GM21576 (cell line): Measurements from ENCODE around the gene SPACA7.
"Not testable (repeated sequence)": the region's sequence is repeated elsewhere in the genome, so short reads cannot be mapped to it uniquely, and the experiment has no call there.

ENCODE experiments used
- ATAC-seq: cut with Tn5 transposase; IDR thresholded peaks from one replicate; pipeline ENCODE4 v1.9.1; 2021; ENCODE audit warnings: mild to moderate bottlenecking, moderate library complexity; ENCODE audit not compliant: unreplicated experiment

SPACA7 gene

DNA sequence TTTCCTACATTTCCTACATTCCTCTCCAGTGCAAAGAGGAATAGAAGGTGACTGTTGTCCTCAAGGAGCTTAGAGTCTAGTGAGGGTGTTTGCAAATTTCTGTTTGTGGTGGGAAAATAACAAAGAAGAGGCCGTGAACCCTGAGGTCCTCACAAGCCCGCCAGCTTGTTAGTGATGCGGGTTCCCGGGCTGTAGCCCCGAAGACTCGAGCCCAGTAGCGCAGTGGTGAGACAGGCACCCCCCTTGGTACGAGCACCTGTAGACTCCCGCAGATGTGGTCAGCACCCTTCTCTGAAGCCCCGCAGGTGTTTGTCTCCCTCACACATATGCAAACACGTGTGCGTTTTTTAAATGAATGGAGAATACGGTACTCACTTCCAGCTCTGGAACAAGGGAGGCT, 26.5 kb upstream of the SPACA7 start:
- no peak for ATAC-seq

DNA sequence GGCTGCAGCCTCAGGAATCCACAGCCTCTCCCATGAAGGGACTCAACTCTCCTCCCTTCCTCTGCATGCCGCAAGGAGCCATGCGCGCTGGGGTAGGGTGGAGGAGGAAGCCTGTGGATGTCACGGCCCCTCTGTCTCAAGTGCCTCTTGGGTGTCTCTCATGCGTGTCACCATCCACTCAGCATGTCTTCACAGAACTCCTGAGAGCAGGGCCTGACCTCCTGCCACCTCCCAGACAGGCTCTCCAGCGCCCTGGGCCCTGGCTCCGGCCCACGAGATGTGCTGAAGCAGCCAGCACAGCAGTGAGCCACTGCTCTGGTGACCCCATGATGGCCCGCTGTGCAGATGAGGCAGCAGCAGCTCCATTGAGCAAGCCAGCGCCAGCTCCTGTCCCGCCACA, 25.9 kb upstream of the SPACA7 start:
- no peak for ATAC-seq

DNA sequence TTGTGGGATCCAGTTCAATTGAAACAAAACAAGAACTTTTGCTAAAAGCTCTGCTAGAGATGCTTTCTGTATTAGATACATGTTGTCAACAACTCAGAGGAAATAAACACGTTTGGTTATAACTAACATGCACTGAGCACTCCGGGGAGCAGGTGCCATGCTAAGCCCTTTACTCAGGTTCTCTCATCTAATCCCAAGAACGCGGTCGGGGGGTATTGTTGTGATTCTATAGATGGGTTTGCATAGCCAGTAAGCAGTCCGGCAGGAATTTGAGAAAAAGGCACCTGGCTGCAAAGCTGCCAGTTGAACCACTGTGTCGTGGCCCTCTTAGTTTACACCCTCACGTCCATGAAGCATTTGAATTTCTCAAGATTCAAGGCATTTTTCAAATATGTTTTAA, 24.3 kb upstream of the SPACA7 start:
- no peak for ATAC-seq

DNA sequence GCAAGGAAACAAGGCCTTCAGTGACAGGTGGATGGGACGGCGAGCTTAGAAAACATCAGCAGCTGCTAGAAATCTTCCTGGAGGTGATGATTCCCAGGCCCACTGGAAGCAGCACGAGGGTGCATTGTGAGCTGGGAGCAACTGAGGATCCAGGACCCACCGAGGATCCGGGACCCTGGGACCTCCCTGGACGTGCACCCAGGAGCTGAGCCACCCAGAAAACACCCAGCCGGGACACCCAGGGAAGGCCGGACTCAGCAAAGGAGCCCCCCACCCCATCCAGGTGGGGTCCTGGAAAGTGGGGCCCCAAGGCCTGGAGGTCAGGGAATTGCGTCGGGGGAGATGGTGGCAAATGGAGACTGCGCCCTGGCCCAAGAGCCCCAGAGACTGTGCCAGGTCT, 22.3 kb upstream of the SPACA7 start:
- ATAC-seq: no peak

DNA sequence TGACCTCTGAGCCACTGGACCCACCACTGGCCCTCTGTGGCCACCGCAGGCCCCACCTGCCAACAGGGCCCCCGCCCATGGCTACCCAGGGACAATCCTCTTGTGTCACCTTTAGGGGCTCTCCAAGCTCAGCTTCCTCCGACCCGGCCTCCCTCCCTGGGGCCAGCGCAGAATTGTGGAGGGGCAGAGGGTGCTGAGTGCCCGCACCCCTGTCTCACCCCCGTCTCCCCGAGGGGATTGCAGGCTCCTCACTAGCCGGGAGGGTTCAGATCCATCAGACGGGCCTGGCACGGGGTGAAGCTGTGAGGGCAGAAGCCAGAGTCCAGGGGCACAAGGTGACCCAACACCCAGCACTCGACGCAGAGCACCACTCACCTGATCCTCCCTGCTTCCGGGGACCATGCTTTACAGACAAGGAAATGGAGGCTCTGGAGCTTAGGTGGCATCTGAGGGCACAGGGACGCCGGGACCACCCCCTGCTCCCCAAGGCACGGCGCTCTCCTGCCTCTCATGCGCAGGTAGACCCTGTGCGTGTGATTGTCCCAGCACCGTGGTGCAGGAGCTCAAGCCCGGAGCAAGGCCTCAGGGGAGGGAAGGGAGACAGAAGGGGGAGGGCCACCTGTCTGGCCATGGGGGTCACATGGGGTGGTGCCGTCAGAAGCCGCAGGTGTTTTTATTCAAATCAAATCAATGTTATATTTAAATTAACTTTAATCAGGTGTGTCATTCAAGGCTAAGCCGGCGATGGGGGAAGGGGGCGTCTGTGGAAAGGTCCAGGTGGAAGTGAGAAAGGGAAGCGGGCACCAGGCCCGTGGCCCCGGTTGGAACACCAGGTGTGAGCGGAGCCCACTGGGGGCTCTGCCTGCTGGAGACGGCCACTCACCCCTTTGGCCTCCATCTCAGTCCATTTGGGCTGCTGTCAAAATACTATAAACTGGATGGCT, 21.6 kb upstream of the SPACA7 start:
- no peak for ATAC-seq

DNA sequence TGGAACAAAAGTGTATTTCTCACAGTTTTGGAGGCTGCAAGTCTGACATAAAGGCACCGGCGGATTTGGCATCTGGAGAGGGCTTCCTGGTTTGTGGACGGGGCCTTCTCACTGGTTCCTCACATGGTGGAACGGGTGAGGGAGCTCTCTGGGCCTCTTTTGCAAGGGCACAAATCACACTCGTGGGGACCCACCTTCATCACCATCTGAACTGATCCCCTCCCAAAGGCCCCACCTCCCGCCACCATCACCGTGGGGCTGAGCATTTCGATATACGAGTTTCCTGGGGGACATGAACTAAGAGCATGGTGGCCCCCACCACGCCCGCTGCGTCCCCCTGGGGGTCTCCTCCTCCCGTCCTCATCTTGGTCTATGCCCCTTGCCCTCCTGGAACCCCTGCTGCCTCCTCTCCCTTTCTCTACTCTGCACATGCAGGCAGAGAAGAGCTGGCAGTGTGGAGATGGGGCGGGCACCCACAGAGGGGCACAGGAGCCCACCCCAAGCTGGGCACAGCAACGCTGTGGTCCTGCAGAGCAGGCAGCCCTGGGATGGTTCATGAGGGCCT, 20.8 kb upstream of the SPACA7 start:
- ATAC-seq: no peak

DNA sequence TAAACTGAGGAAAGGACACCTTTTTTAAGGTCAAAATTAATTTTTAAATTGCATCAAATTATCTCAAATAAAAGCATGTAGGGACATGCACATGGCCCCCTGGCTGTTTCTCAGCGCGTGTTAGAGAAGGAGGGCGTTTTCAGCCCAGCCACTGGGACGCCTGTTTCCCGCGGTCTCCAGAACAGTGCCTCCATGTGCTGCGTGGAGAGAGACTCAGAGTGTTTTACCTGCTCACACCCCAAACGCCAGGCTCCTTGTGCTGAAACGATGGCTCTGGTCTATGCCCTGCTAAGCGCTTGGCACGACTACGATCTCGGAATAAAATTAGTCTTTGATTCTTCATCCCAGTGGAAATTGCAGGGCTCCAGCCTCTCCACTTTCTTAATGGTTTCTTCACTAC, 20.0 kb upstream of the SPACA7 start:
- no peak for ATAC-seq

DNA sequence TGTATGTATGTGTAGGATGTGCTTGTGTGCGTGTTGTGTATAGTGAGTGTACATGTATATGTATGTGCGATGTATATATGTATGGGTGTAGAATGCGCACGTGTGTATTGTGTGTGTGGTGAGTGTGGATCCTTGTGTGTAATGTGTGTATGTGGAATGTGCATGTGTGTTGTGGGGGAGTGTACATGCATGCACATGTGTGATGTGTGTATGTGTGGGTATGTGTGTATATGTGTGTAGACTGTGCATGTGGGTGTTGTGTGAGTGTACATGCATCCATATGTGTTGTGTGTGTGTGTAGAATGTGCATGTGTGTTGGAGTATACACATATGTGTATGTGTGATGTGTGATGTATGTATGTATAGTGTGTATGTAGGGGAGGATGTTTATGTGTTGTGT, 18.0 kb upstream of the SPACA7 start:
- no peak for ATAC-seq

DNA sequence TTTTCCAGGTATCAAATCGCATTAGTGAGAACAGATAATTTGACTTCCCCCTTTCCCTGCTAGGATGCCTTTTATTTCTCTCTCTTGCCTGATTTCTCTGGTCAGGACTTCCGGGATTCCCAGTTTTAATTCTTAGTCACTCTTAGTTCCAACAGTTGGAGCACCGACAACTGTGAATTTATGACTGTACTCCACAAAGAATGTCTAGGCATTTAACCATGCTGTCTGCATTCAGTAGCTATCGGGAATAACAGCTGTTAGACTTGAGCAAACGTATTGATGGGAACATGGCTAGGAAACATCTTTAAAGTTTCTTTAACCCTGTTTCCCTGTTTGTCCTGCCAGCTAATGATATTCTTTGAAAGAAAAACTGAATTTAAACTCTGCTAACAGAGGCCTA, 14.1 kb upstream of the SPACA7 start:
- no peak for ATAC-seq

DNA sequence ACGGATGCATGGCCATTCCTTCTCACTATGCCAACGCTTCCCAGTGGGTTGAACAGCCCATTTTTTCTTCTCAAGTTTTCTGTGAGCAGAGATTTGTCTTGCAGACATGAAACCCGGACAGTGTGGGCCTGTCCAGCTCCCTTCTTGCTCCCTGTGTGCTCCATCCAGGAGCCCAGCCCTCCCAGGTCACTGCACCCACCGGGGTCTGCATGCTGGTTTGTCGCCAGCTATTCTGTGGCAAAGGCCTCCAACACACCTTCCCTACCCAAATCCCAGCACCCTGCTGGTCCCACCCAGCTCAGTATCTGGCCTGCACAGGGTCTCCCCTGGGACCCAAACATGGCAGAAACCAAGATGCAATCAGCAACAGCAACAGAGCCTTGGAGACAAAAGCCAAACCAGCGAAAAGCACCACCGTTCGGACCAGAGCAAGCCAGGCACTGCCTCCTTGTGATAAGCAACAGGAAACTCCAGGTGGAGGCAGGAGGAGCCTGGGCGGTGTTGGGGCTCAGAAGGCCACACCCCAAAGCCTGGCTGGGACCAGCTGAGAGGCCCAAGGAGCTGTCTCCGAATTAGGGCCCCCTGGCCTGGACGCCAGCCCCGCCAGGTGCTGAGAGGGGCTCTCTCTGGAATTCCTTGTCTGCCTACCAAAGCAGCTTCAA, 12.2 kb upstream of the SPACA7 start:
- no peak for ATAC-seq

DNA sequence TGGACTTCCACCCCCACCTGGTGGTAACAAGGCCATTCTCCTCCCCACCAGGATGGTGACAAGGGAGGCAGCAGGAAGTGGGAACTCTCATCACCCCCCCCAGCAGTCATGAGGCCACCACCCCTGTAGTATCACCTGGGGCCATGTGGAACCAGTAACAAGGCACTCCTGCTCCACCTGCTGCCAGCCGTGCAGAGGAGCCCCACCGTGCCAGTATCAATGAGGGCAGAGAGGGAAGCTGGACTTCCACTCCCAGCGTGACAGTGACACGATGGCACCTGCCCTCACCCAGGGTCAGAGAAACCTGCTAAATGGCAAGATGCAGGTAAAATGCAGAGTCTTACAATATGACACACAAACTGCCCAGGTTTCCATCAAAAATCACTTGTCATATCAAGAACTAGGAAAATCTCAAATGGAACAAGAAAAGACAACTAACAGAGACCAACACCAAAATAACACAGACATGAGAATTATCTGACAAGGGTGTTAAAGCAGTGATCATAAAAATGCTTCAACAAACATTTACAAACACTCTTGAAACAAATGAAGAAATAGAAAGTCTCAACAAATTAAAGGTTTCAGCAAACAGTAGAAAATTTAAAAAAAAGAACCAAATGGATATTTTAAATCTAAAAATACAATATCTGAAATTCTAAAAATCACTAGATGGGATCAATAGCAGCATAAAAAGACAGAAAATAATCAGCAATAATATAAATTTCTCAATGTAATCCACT, 9.1 kb upstream of the SPACA7 start:
- no peak for ATAC-seq

DNA sequence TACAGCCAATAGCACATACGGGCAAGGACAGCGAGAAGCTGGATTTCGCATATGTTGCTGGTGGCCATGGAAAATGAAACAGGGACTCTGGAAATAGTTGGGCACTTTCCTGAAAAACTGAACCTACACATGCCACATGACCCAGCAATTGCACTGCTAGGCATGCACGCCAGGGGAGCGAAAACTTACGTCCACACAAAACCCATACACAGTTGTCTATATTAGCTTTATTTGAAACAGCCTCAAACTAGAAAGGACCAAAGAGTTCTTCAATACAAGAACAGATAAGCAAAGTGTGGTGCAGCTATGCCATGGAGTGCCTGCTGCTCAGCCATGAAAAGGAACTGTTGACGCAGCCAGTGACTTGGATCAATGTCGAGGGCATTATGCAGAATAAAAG, 7.3 kb upstream of the SPACA7 start:
- no peak for ATAC-seq

DNA sequence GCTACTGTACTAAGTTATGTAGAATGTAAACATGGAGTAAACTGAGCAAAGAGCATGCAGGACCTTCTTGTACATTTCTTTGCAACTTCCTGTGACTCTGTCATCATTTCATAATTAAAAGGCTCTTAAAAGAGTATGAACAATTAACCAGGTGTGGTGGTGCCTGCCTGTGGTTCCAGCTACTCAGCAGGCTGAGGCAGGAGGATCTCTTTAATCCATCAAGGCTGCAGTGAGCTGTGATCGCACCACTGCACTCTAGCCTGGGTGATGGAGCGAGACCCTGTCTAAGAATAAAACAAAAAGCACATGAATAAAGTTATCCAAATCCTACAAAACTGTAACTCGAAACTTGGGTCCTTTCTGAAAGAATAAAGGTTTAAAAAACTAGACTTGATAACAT, 5.8 kb upstream of the SPACA7 start:
- ATAC-seq: no peak

DNA sequence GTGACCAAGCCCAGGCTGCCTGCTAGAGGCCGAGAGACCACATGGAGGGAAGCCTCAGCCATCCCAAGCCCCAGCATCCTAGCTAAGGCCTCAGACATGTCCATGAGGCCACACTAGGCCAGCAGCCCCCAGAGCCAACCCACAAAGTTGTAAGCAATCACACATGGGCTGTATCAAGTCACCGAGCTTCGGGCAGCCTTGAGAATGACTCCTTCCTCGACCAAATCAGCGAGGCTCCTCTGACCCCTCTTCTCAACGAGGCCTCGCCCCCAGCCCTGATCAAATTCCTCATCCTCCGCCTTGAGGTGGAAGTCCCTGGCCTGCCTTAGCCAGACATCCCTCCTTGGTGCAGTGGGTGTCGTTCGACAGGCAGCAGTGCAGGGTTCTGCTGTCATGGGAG, 1.9 kb upstream of the SPACA7 start:
- no peak for ATAC-seq

DNA sequence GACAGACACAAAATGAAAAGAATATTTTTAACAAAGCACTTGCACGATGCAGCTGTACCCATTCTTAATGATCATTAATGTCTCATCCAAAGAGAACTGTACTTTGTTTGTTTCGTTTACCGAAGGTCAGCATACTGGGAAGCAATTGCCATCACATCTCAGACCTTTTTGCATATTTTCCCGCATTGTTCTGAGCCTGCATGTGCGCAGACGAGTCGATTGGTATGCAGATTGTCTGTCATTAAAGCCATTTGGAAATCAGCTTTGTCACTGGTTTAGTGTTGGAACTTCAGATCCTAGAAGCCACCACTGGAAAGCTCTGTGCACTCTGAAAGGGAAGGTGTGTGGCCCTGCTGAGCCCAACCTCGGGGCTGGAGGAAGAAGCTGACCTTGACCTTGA, 15.6 kb downstream of the SPACA7 start:
- ATAC-seq: no peak

DNA sequence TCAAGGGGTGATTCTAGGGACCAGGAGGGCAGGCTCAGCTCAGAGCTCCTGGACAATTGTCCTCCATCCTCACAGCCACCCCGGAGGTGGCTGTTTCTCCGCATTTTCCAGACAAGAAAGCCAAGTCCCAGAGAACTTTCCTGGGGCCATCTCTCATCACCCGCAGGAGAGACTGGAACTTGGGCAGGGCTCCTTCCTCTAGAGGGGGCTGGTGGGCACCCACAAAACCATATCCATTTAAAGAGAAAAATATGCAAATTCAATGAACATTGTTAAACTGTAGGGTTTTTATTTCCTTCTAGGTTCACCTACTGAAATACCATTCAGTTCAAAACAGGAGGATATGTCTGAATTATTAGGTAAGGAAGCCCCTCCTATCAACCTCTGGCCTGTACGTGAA, 16.6 kb downstream of the SPACA7 start:
- no peak for ATAC-seq

DNA sequence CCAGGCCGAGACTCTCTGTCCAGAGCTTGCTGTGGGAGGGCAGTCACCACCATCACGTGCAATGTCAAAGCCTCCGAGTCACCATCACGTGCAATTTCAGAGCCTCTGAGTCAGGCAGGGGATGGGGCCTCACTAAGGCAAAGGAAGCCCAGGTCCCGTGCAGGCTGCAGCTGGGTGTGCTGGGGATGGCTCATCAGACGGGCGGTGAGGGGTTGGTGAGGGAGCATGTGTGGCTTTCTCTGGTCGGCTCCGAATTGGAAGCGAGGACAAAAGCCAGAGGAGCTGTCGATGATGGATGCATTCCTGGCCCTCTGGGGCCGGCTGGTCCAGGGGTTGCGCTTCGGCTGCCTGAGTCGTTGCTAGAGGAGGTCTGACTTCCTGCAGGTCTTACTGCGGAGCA, 18.9 kb downstream of the SPACA7 start:
- not testable (repeated sequence) for ATAC-seq

DNA sequence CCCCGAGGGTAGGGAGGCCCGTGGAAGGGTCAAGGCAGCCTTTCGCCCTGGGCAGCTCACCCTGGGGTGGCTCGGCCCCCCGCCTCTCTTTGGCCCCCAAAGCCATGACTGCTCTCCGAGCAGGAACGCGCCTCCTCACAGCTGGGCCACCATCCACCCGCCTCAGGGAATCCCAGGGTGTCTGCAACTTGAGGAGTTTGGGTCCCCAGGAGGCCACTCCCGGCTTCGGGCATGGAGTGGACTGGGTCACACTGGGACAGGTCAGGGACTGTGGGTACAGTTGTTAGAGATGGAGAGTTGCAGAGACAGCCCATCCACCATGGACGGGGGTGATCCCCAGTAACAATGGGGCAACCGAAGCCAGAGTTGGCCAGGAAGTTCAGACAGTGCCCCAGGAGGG, 19.8 kb downstream of the SPACA7 start:
- ATAC-seq: not testable (repeated sequence)

DNA sequence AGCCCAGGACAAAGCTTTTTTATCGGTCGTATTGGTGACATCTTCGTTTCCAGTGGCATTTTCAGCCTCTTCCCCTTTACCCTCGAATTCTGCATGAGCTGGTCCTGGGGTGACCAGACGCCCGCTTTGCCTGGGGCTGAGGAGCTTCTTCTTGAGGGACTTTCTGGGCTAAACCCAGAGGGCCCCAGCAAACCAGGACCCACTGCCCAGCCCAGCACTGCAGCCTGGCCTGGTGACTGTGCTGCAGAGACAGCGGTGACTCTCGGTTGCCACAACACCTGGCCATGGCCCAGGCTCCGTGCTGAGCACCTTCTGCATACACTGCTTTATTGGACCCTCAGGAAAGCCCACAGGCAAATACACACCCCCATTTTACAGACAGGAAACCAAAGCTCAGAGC, 21.0 kb downstream of the SPACA7 start:
- ATAC-seq: no peak

DNA sequence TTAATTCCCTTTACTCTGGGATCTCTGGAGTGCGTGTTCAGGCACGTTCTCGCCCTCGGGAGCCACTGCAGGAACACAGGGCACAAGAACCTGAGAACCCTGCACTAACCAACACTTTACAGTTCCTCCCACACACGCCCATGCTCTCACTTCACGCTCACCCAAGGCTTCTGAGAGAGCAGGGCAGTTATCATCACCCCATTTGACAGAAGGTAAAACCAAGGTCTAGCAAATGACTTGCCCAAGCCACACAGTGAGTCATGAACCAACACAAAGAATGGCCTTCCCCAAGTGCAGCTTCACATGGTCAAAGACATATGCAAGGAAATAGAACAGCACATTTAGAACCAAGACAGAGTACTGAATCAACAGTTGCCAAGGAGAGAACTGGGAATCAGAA, 22.2 kb downstream of the SPACA7 start:
- not testable (repeated sequence) for ATAC-seq

DNA sequence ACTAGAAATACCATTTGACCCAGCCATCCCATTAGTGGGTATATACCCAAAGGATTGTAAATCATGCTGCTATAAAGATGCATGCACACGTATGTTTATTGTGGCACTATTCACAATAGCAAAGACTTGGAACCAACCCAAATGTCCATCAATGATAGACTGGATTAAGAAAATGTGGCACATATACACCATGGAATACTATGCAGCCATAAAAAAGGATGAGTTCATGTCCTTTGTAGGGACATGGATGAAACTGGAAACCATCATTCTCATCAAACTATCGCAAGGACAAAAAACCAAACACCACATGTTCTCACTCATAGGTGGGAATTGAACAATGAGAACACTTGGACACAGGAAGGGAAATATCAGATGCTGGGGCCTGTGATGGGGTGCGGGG, 33.7 kb downstream of the SPACA7 start:
- not testable (repeated sequence) for ATAC-seq
